Heart left ventricle (tissue), 13 donors: Measurements from ENCODE around the gene NEK7.

Experiments
- CTCF ChIP-seq, 12 donors: fragments of 200-600 bp; sonication (generic) in 4 of 12; IDR thresholded peaks; one replicate each; pipeline versions ENCODE4 v1.5.0 to v1.8.0; 2018 to 2022; ENCODE audit warnings: antibody characterized with exemption in 12 of 12, mild to moderate bottlenecking in 5 of 12
- POLR2A ChIP-seq, 2 donors: fragments of 450-650 bp; IDR thresholded peaks; one replicate each; pipeline ENCODE4 v1.6.1; 2017; ENCODE audit warnings: antibody characterized with exemption in 2 of 2, mild to moderate bottlenecking in 2 of 2, moderate library complexity in 2 of 2
- donor health status: ischemic (EF 13 %, LVEDD 7.1; RV severe dilation, severe dysfunction).
- donor health status: DM: no; HTN: yes; CAD: no.
- donor health status: DM: no; HTN: no; CAD: no.
- donor health status: ischemic (EF 25% LVEDD 6.9; RV normal size, moderate dysfunction).
- donor health status: ischemic (EF 25% LVEDD 5.7; RV mildly dilated, moderate dysfunction).
- donor health status: ischemic (EF 35%, LVEDD 5.7; RV mildly dilated, moderate dysfunction).
- donor health status: nonischemic (EF 11% LVEDD 7.7; RV severe dilation, severe dysfunction).
- donor health status: DM: yes; HTN: yes; CAD: no.
- donor health status: PGD.
- donor health status: ischemic (EF 29% LVEDD 5.4; RV normal size, mild dysfunction).
- donor health status: nonischemic (EF 23%, LVEDD 6.1; RV moderate dilation, normal function).

- TF ChIP-seq POLR2A (IDR thresholded peaks at IDR 0.05) (no peak), CTCF (IDR thresholded peaks at IDR 0.05) (no peak)
These were observed 55.9 kb downstream of the NEK7 start for GRCh38 chr1:198212675-198213074.
